MV-4-11 (cell line): ENCODE results near the gene IFT25.

Experiments used
- DNase-seq: peaks from one replicate; lab custom pipeline; 2025; lab: John Stamatoyannopoulos, UW

The IFT25 gene

DNA sequence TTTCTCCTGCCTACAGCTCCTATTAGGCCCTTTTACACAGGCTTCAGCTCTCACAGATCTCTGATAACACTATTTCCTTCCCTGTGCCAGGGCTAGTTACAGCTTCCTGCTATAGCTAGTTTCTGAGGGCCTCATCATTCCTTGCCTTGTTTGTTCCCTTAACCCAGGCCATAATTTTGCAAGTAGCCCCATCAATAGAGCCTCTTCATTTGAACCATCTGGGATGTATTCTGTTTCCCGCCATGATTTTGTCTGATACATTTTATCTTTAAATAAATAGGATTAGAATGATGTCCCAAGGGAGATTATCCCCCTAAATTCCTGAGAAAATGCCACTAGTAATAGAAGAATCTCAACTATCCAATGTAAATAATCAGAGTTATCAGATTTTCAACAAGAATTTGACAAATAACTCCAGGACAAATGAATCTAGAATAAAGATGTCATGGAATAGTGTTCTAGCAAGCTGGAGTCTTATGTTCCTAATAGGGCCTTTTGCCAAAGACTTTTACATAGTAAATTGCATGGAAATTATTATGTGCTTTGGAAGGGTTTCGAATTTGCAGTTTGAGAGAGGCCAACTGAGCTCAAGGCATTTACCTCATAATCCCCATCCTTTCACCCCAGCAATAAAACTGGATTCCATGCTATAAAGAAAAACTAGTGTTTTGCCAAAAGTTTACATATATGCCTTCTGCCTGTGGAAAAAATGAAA is 16.1 kb downstream of the IFT25 start:
- no peak for DNase-seq

DNA sequence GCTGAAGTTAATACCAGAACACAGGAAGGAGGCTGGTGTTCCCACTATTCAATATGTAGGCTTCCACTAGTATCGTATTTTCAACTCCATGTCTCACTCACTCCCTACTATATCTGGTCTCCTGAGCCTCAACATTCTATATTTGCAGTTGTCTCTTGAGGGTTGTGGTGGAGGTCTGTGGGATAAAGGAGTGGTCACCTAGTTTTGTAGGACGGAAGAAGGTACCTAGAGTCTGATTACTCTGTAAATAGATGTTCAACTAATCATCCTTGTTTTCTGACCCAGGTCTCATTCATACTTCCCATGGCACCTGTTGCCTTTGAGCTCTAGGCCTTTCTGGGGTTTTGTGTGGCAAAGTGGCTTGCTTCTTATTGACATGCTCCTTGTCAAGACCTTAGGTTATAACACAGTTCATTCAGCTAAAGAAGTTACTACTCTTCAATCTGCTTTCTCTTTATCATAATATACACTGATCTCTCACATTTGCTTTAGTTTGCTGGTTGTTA is 18.1 kb downstream of the IFT25 start:
- DNase-seq = no peak

DNA sequence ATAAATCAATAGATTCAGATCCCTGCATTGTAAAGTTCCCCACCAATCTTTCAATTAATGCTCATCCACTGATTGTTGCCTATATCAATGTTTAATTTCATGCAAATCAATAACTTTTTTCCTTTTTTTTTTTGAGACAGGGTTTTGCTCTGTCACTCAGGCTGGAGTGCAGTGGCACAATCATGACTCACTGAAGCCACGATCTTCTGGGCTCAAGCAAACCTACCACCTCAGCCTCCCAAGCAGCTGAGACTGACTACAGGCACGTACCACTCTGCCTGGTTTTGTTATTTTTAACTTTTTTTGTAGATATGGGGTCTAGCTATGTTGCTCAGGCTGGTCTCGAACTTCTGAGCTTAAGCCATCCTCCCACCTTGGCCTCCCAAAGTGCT is 25.8 kb downstream of the IFT25 start:
- no peak for DNase-seq

DNA sequence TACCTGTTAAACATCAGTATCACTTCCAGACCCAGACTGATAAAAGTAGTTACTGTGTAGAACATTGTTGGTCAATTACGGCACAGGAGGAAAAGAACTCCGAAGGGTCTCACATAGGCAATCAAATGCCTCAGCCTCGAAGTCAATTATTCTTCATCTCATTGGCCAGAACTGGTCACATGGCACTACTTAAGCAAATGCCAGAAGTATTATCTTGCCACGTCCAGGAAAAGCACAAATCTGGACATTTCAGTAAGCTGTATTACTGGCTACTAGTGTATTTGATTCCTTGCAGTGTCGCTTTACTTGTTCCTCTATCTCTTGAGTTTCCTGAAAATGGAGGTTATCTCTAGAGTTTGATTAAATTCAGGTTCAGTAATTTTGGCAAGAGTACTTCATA is 27.2 kb downstream of the IFT25 start:
- no peak for DNase-seq

DNA sequence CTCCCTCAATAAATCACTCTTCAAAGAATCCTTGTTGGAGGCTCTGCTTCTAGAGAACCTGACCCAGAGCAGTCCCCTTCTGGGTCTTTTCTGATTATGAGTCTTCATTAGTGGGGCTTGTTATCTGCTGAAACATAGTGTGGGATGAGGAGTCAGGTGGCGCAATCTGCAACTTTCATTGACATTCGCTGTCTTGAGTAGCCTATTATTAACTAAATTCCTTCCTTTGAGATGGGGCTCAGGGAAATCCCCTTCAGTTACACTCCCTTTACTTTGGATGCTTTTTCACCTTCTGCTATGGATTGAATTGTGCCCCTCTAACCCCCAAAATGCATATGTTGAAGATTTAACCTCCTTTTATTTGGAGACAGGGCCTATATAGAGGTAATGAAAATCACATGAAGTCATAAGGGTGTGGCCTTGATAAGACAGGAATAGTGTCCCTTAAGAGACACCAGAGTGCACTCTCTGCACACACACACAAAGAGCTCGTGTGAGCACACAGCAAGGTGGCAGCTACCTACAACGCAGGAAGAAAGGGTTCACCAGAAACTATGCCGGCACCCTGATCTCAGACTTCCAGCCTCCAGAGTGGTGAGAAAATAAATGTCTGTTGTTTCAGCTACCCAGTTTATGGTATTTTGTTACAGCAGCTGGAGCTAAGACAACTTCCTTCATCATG is 32.0 kb downstream of the IFT25 start:
- no peak for DNase-seq

DNA sequence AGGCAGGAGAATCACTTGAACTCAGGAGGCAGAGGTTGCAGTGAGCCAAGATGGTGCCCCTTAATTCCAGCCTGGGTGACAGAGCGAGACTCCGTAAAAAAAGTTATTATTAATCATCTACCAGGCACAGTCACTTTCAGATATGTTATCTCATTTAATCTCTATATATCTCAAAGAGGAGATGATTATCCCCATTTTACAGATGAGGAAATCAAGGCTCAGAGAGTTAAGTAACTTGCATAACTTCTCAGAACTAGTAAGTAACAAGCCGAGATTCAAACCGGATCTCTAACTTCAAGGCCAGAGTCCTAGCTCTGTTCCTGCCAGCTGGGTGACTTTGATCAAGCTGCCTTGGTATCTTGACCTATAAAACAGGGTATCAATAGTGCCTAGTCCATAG is 34.1 kb downstream of the IFT25 start:
- DNase-seq = no peak

DNA sequence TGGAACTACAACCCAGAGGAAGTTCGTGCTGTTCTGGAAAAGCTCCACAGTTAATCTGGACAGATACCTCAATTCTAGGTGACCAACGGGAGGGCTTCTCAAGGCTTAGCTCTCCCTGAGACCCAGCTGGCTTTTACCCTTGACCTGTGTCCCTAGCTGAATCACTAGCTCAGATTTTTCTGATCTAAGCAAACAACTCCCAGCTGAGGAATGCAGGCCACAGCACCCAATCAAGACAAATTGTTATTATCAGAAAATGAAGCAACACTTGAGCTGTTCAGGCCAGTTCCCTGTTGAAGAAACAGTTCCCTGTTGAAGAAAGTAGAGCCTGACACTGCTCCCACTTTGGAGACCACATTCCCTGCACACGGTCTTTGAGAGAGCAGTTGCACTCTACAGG is 35.6 kb downstream of the IFT25 start:
- no peak for DNase-seq

DNA sequence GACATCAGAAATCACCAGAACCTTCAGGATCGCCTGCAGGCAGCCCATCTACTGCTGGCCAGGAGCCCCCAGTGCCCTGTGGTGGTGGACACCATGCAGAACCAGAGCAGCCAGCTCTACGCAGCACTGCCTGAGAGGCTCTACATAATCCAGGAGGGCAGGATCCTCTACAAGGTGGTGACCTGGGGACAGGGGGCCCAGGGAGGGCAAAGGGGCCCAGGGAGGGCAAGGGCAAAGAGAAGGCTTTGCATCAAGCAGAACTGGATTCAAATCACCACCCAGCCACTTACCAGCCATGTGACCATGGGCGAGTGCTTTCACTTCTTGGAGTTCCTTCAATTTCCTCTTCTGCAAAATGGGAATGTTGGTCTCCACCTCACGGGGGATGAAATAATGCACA is 39.4 kb downstream of the IFT25 start:
- no peak for DNase-seq

DNA sequence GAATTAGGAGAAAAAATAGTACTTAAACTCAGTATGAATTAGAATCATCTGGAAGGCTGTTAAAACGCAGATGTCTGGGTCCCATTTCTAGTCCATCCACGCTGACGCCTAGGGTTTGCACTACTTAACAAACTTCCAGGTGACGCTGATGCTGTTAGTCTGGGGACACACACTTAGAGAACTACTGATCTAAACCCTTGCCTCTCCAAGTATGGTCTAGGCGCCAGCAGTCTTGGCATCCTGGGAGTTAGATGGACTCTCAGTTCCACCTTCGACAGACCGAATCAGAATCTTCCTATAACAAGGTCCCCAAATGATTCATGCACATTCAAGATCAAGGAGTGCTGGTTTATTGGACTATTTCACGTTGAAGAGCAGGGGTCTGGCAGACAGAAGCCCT is 40.0 kb downstream of the IFT25 start:
- DNase-seq = no peak

DNA sequence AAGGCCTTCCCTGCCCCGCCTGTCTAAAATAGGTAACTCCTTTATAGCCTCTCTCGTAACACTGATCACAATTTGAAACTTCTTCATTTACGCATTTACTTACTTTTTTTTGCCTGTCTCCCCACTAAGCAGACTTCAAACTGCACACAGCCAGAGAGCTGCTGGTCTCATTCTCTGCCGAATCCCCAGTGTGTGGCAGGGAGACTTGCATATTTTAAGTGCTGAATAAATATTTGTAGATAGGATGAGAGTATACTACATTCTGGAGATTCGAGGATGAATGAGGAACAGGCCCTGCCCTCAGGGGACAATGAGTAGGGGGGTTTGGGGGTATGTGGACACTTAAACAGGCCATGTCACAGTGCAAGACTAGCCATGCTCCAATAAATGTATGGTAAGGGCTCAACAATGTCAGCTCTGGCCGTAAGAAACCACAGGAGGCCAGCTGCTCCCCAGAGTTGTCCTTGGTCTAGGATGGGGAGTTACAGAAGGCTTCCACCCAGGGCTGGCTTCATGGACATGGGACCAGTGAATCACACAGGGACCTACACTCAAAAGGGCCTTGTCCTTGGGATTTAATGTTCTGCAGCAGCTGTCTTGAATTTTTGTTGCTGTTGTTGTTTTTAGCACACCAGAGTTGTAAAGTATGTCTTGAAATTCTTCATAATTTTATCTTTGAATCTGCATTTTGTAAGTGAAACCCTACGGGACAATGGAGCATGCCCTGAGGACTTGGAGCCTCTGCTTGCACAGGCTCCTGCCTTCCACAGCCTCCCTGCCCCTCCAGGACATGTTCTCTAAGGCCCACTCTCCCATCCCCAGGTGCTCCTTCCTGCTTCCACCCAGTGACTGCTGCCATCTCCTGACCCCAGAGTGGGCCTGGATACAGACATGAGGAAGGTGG is 43.0 kb downstream of the IFT25 start:
- DNase-seq = no peak

DNA sequence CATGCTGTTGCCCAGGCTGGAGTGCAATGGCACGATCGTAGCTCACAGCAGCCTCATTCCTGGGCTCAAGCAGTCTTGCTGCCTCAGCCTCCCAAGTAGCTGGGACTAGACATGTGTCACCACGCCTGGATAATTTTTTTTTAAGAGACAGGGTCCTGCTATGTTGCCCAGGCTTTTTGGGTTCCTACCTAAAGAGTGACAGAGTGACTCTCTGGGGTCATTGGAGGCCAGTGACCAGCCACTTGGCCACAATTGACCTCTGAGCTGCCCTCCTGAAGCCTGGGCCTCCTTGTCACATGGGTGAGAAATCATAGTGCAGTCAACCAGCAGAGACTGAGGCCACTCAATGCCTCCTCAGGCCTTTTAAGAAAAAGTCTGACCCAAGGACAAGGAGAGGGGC is 45.8 kb downstream of the IFT25 start:
- no peak for DNase-seq

DNA sequence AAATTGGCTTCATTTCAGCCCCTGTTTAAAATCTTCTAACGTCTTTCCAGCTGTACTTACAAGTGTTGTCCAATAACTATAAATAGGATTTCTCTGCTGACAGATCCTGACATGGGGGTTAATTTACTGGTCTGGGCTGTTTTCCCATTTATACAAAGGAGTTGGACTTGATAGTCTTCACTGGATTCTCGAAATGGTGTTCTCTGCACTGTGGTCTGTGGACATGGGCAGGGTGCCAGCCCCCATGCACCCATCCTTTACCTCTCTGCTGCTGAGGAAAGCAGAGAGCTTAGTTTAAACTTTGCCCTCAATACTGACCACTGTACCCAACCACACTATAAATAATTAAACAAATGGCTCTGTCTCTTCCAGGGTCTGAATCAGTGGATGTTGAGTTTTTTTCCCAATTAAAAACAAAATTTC is 46.3 kb downstream of the IFT25 start:
- no peak for DNase-seq

DNA sequence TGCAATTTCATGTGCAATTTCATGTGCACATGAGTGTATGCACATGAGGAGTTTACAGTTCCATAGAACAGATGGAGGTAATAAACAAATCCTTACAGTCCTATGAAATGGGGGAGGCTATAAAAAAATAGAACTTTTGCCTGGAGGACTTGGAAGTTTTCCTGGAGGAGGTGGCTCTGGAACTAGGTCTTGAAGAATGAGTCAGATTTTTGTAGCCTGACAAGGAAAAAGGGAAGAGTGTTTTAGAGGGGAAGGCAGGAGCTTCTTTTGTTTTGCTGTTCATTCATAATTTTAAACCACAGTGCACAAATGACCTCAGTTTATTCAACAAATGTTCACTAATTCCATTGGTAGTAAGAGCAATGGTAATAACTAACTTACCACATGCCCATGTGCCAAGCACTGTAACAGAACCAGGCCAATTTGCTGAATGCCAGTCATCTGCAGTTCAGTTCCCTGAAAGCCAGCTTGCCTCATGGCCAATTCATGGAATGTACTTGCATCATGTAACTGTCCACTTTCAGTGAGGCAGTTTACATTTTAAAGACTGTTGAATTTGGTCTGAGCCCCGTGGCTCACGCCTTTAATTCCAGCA is 48.8 kb downstream of the IFT25 start:
- peak; percentile 72 for DNase-seq

DNA sequence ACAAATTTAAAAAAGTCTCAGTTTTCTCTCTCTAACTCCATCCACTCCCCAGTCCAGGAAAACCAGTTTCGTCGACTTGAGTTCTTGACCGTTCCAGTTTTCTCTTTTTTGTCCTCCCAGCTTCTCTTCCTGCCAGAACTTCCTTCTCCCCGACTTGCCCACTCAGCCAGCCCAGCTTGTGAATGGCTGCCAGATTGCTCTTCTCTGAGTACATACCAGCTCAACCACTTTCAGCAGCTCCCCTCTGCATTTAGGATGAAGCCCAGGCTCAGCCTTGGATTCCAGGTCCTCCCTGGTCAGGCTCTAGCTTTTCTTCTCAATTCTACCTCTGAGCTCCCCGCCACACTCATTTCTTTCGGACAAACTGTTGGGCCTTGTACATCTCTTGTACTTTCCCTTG is 50.1 kb downstream of the IFT25 start:
- DNase-seq = no peak

DNA sequence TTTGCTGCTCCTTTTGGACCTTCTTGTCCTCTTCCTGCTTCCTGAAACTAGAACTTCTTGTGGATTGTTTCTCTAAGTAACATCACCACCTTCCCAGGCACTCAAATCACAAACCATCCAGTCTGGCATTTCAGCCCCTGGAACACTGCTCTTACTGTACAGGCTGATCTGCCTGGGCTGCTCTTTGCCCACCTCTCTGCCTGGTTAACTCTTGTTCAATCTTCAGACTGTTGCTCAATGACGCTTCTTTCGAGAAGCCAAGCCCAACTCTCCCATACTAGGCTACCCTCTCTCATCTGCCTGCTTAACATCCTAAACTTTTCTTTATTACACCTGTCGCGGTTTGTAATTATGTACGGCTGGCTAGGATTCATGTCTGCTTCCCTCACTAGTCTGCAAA is 50.9 kb downstream of the IFT25 start:
- no peak for DNase-seq

DNA sequence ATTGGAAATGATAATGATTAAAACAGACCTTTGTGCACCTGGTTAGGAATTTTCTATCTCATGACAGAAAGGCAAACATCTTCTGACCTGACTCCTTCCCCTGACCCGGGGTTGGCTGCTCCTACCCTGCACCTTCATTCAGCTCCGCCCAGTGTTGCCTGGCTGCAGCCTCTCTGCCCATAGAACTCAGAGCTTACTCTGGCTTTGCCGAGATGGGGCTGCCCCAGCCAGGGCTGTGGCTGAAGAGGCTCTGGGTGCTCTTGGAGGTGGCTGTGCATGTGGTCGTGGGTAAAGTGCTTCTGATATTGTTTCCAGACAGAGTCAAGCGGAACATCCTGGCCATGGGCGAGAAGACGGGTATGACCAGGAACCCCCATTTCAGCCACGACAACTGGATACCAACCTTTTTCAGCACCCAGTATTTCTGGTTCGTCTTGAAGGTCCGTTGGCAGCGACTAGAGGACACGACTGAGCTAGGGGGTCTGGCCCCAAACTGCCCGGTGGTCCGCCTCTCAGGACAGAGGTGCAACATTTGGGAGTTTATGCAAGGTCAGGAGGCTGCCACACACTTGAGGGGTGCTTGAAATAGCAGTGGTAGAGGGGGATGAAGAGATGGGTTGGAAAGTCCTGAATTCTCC is 51.4 kb downstream of the IFT25 start, which contains the start of gene DIO1:
DIO1 (plus strand) TSS at position 189 of the 638 bp plus-strand sequence; CDS start at position 213, 24 bp downstream.
- no peak for DNase-seq

DNA sequence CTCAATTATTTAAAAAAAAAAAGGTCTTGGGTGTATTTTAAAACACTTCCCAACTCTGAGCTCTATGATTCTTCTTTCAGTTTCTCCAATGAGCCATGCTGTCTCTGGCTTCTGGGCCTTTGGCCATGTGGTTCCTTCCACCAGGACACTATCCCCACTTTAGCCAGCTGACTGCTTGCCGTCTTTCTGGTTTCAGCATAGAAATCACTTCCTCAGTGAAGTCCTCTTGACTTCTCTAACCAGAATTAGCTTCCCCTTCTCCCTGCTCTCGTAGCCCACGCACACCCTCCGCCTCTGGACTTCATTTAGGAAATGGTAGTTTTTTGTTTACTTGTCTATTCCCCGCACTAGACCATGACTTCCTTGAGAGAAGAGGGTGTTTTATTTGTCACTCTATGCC is 52.6 kb downstream of the IFT25 start:
- DNase-seq = peak; percentile 91

DNA sequence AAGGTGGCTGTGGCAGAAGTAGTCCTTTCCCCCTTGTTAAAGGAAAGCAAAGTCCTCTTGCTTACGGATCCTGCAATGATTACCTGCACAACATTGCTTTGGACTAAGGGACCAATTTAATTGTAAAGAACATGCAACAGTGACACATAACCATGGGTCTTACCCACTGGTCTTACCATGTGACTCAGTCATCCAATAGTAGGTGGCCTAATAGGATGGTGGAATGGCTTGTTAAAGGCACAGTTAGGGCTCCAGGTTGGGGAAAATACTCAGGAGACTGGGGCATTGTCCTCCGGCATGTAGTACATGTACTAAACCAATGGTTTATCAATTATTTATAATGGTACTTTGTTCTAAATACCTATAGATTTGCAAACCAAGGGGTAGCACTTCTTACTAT is 53.8 kb downstream of the IFT25 start:
- DNase-seq = no peak

DNA sequence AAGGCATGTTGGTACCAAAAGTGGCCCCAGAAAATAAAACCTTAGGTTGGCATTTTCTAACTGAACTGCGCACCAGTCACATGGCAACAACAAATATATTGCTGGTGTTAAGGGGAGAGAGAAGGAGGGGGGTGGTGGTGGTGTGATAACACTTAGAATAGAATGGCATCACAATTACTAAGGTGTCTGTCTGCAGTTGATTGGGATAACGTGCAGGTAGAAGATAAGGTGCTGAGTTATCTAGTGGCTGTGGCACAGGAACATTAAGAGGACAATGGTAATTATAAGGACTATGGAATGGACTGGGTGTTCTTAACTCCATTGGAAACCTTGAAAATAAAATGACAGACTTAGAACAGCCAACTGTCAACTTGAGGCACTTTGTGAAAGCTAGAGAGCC is 54.5 kb downstream of the IFT25 start:
- DNase-seq = no peak

DNA sequence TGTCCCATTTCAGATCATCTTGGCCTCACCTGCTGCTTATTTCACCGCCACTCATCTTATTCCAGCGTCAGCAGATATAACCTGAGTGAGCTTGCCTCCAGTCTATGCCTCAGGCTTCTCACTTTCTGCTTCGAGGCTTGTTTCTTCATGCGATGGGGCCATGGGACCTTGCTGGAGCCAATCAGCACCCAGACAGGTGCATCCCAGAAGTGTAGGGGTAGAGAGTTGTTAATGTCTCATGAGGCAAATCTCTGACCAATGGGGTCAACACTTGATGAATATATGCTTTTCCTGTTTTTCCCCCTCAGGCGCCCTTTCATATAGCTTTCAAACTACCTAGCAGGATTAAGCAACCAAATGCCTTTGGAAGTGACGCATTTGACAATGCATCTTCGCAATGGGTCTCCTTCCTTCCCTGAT is 55.0 kb downstream of the IFT25 start:
- no peak for DNase-seq
